Activated CD4-positive, CD25-positive, alpha-beta regulatory T cell treated with anti-CD3 and anti-CD28 coated beads, Interleukin-2, amount 50 U/mL, for 16 hours (primary cell): ENCODE data around the gene POLR3A.
A peak's percentile ranks its signal among the peaks of the same experiment; 100 is the strongest.
"Not testable (repeated sequence)": the region's sequence is repeated elsewhere in the genome, so short reads cannot be mapped to it uniquely, and the experiment has no call there.

ENCODE experiments used
- DNase-seq: peaks from one replicate; pipeline ENCODE4 v3.0.0-alpha.2; 2020; ENCODE audit warnings: low read depth, low spot score

The POLR3A gene

GRCh38 chr10:78029269-78030226 is at the start of gene POLR3A:
TSS of gene POLR3A (minus strand) at chr10:78029515. CDS start at chr10:78029407, 108 bp downstream.
- DNase-seq: peak; percentile 80

- DNase-seq: no peak
These were observed 49.4 kb upstream of the POLR3A start for GRCh38 chr10:78078539-78079330.

- DNase-seq: not testable (repeated sequence)
These were observed 46.5 kb upstream of the POLR3A start for GRCh38 chr10:78075806-78076205.

GRCh38 chr10:78072504-78072903 is 43.2 kb upstream of the POLR3A start:
- DNase-seq: no peak

GRCh38 chr10:78071857-78072179 is 42.5 kb upstream of the POLR3A start:
- DNase-seq: no peak

GRCh38 chr10:78071140-78071856 is 42.0 kb upstream of the POLR3A start:
- no peak for DNase-seq

- no peak for DNase-seq
These were observed 41.4 kb upstream of the POLR3A start for GRCh38 chr10:78070726-78071125.

GRCh38 chr10:78070064-78070463 is 40.7 kb upstream of the POLR3A start:
- DNase-seq: not testable (repeated sequence)

- no peak for DNase-seq
These were observed 39.8 kb upstream of the POLR3A start for GRCh38 chr10:78069151-78069550.

- DNase-seq: no peak
These were observed 37.6 kb upstream of the POLR3A start for GRCh38 chr10:78066728-78067430.

- DNase-seq: no peak
These were observed 36.7 kb upstream of the POLR3A start for GRCh38 chr10:78066012-78066411.

- DNase-seq: no peak
These were observed 36.3 kb upstream of the POLR3A start for GRCh38 chr10:78065611-78066010.

- DNase-seq: not testable (repeated sequence)
These were observed 35.6 kb upstream of the POLR3A start for GRCh38 chr10:78064919-78065318.

GRCh38 chr10:78063236-78063635 is 33.9 kb upstream of the POLR3A start:
- DNase-seq: no peak

GRCh38 chr10:78062296-78062695 is 33.0 kb upstream of the POLR3A start:
- no peak for DNase-seq

GRCh38 chr10:78059906-78060702 is 30.8 kb upstream of the POLR3A start:
- no peak for DNase-seq

- DNase-seq: no peak
These were observed 29.2 kb upstream of the POLR3A start for GRCh38 chr10:78058562-78058961.

- DNase-seq: no peak
These were observed 24.0 kb upstream of the POLR3A start for GRCh38 chr10:78053211-78053868.

GRCh38 chr10:78049851-78050250 is 20.5 kb upstream of the POLR3A start:
- DNase-seq: no peak

- DNase-seq: peak; percentile 63
These were observed 18.1 kb upstream of the POLR3A start for GRCh38 chr10:78047314-78047891.
